GM23248 (cell line): ENCODE results near the gene UIMC1.
"Not testable (repeated sequence)": the region's sequence is repeated elsewhere in the genome, so short reads cannot be mapped to it uniquely, and the experiment has no call there.

Experiments
- EZH2 ChIP-seq: fragments of 200-600 bp; sonication (generic); IDR thresholded peaks from 2 replicates; pipeline ENCODE4 v1.6.1; 2018; ENCODE audit warnings: antibody characterized with exemption, mild to moderate bottlenecking; ENCODE audit not compliant: insufficient read depth, poor library complexity, severe bottlenecking
- EZH2phosphoT487 ChIP-seq: fragments of 200-600 bp; sonication (generic); IDR thresholded peaks from 2 replicates; pipeline ENCODE4 v1.6.1; 2018; ENCODE audit warnings: antibody characterized with exemption, moderate library complexity, mild to moderate bottlenecking, low read depth; ENCODE audit not compliant: insufficient read depth

- not testable (repeated sequence) for TF ChIP-seq EZH2, EZH2phosphoT487
Measured at GRCh38 chr5:176999526-176999925, 7.1 kb downstream of the UIMC1 start.
